HL-60 (cell line): Measurements from ENCODE around the gene BCL3.

Experiments
- CTCF ChIP-seq: IDR thresholded peaks from one replicate; pipeline ENCODE4 v1.5.1; 2011; ENCODE audit warnings: low read length, control low read depth, inconsistent platforms; ENCODE audit not compliant: insufficient read depth
- POLR2AphosphoS5 ChIP-seq: IDR thresholded peaks from 2 replicates; pipeline ENCODE4 v1.6.1; 2012; ENCODE audit warnings: low read depth
- REST ChIP-seq: IDR thresholded peaks from 2 replicates; pipeline ENCODE4 v1.6.1; 2012; ENCODE audit warnings: low read depth; ENCODE audit not compliant: insufficient replicate concordance
- SPI1 ChIP-seq: IDR thresholded peaks from 2 replicates; pipeline ENCODE4 v1.6.1; 2012; ENCODE audit warnings: low read depth, mild to moderate bottlenecking, borderline replicate concordance

GRCh38 chr19:44723299-44723951 lies 25.1 kb upstream of the BCL3 start:
- TF ChIP-seq CTCF (no peak), POLR2AphosphoS5 (no peak), REST (no peak), SPI1 (peak; percentile 83)
